ENCODE data around the gene TRIM71.

Gene TRIM71

DNA sequence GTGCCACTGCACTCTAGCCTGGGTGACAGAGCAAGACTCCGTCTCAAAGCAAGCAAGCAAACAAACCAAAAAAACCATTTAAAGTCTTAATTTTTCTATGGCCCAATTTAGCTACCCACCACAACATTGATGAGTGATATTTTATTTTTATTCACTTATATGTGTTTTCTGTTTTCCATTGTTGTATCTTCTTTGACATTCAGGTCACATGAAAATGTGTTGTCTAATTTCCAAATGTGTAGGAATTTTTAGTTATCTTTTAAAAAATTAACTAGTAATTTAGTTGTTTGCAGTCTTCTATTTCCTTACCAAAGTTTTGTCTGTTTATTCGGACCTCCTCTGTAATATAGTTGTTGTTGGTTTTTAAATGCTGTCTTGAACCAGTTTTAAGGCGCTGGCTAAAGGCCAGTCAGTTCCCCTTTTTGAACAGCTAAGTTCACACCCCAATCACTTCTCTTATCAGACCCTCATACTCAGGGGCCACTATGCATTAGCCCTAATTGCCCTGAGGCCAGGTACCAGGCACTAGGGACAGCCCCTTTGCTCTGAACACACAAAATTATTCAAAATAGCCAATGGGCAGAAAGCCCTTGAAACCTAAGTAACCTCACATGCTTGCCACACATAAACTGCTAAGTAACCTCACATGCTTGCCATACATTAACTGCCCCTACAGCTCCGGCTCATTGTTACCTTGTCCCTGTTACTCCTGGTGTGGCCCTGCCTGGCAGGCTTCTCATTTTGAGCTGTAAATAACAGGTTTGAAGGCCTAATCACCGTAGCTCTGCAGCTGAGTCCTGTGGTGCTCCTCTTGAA lies 129.4 kb downstream of the TRIM71 start:
- DNase-seq: no peak

All from NCI-H2171 (cell line).